Activated naive CD4-positive, alpha-beta T cell treated with anti-CD3 and anti-CD28 coated beads, Interleukin-2, amount 50 U/mL, for 72 hours (primary cell): Measurements from ENCODE around the gene P2RX2. TPM values are rescaled to one million over a fixed set of nuclear protein-coding genes. Genes with fewer than 3 reads are reported as not detected.
A peak's percentile ranks its signal among the peaks of the same experiment; 100 is the strongest.

ENCODE experiments used
- ATAC-seq, 2 donors: fragments of 150-1000 bp; cut with Tn5 transposase; 2 replicates each; pipeline ENCODE4 v1.10.0; 2021; ENCODE audit warnings: mild to moderate bottlenecking in 2 of 2, moderate library complexity in 2 of 2
- DNase-seq, 2 donors: peaks; one replicate each; pipeline ENCODE4 v3.0.0; 2021 to 2022; ENCODE audit warnings: low spot score in 2 of 2
- H3K27ac Mint-ChIP-seq, 2 donors: one replicate each; pipeline ENCODE4 v1.8.0; 2022; ENCODE audit warnings: mild to moderate bottlenecking in 2 of 2, mixed read lengths in 2 of 2
- H3K36me3 Mint-ChIP-seq, 2 donors: one replicate each; pipeline ENCODE4 v1.8.0; 2022; ENCODE audit warnings: mixed read lengths in 2 of 2
- H3K9me3 Mint-ChIP-seq, 2 donors: one replicate each; pipeline ENCODE4 v1.8.0; 2022; ENCODE audit warnings: mixed read lengths in 2 of 2
- total RNA-seq, 2 donors: library from RNA; stranded (reverse); gene quantifications; one replicate each; pipeline ENCODE4 v1.2.3, GENCODE V29; 2022

The P2RX2 gene
- total RNA-seq, 2 donors from 2014 or later: not detected

- peaks cover 32 to 36% of the 10 kb centered on the region in 2 donors for H3K36me3 Mint-ChIP-seq
- DNase-seq (no peak), ATAC-seq (no peak)
- H3K9me3 Mint-ChIP-seq: no peaks in the 10 kb centered on the region
- H3K27ac Mint-ChIP-seq: no peak overlapping the region
These were observed 39.7 kb downstream of the P2RX2 start for GRCh38 chr12:132658149-132658894.

GRCh38 chr12:132659146-132659545 lies 40.6 kb downstream of the P2RX2 start:
- H3K27ac Mint-ChIP-seq: no peak overlapping the region
- H3K36me3 Mint-ChIP-seq: peaks cover 26 to 36% of the 10 kb centered on the region in 2 donors
- DNase-seq: no peak
- no peaks in the 10 kb centered on the region for H3K9me3 Mint-ChIP-seq
- no peak for ATAC-seq

GRCh38 chr12:132660052-132660451 lies 41.5 kb downstream of the P2RX2 start:
- peaks cover 29 to 37% of the 10 kb centered on the region in 2 donors for H3K36me3 Mint-ChIP-seq
- no peaks in the 10 kb centered on the region for H3K9me3 Mint-ChIP-seq
- DNase-seq (no peak), ATAC-seq (no peak)
- H3K27ac Mint-ChIP-seq: peak overlapping the region in 1 of 2 donors; percentile 25

DNA sequence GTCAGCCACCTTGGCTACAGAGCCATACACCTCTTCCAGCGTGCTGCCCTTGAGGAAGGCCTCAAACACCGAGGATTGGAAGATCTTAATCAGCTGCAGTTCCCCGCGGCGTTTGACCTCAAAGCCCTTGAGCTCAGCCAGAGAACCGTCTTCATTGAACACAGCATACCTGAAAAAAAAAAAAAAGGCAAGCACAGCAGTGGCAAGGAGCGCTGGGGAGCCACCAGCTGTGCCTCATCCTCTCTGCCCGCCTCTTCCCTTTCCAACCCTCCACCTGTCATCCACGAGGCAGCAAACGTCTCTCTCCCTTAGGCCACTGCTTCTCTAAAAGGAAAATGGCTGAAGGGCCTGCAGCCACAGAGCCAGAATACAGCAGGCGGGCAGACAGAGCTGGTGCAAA lies 42.4 kb downstream of the P2RX2 start:
- H3K27ac Mint-ChIP-seq: no peak overlapping the region
- no peaks in the 10 kb centered on the region for H3K9me3 Mint-ChIP-seq
- ATAC-seq (no peak), DNase-seq (no peak)
- H3K36me3 Mint-ChIP-seq: peaks cover 39 to 46% of the 10 kb centered on the region in 2 donors

GRCh38 chr12:132661972-132662371 lies 43.4 kb downstream of the P2RX2 start:
- DNase-seq (no peak), ATAC-seq (no peak)
- Mint-ChIP-seq H3K9me3 (no peaks in the 10 kb centered on the region), H3K36me3 (peaks cover 41 to 46% of the 10 kb centered on the region in 2 donors), H3K27ac (no peak overlapping the region)

- Mint-ChIP-seq H3K27ac (no peak overlapping the region), H3K36me3 (peaks cover 36 to 40% of the 10 kb centered on the region in 2 donors), H3K9me3 (no peaks in the 10 kb centered on the region)
- ATAC-seq (no peak), DNase-seq (no peak)
These were observed 44.6 kb downstream of the P2RX2 start for GRCh38 chr12:132662901-132663755.

DNA sequence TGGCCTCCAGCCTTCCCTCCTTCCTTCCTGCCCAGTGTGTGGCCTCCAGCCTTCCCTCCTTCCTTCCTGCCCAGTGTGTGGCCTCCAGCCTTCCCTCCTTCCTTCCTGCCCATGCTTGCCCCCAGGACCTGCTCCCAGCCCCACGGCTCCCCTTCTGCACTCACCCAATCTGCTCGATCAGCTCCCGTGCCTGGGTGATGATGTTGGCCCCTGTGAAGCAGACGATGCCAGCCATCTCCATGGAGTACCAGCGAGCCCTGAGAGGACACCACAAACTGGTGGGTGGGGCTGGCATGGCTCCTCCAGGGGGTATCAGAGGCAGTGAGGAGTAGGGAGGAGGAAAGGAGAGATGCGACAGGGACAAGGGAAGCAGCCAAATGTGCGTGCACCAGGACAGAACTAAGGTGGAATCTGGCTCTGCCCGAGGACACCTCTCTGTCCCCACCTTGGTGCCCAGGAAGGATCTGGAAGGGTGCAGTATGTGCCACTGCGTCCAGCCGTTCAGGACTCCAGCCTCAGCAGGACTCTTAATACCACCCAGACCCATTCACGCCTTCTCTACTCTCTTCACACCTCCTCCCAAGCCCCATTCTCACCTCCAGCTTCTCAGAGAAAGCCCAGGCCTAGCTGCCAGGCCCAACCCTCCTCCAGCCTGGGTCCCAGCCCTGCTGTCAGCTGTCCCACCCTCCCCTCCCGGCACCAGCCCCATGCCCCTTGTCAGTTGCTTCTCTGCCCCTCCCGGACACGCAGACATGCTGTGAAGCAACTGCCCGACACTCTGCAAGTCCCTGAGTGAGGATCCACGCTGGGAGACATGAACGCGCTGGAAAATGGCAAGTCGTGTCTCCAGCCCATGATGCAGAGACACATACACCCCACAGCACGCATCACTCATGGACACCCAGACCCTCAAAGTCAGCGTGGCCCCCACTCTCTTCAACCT lies 45.9 kb downstream of the P2RX2 start:
- DNase-seq (no peak), ATAC-seq (no peak)
- H3K27ac Mint-ChIP-seq: no peak overlapping the region
- no peaks in the 10 kb centered on the region for H3K9me3 Mint-ChIP-seq
- peaks cover 41 to 42% of the 10 kb centered on the region in 2 donors for H3K36me3 Mint-ChIP-seq

GRCh38 chr12:132665149-132665491 lies 46.5 kb downstream of the P2RX2 start:
- ATAC-seq: no peak

DNA sequence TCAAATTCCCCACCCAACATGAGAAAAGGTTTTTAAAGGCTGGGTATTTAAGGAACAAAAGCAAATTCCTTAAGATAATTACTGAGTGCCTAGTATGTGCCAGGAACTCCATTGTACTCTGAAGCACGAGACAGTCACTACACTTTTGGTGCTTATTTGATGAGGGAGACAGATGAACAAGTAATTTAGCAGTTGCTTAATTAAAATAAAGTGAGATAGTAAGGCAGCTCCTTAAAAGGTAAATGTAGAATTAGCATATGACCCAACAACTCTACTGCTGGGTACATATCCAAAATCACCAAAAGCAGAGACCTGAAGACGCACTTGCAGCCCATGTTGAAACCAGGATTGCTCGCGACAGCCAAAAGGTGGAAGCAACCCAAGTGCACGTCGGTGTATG lies 47.2 kb downstream of the P2RX2 start:
- DNase-seq: no peak
- no peak for ATAC-seq
- Mint-ChIP-seq H3K9me3 (no peaks in the 10 kb centered on the region), H3K36me3 (peaks cover 41 to 47% of the 10 kb centered on the region in 2 donors), H3K27ac (no peak overlapping the region)

More at GRCh38 chr12:132665149-132665491, 46.5 kb downstream of the P2RX2 start:
- no peak for DNase-seq
- Mint-ChIP-seq H3K9me3 (no peaks in the 10 kb centered on the region), H3K36me3 (peaks cover 41 to 47% of the 10 kb centered on the region in 2 donors), H3K27ac (peak overlapping the region in 1 of 2 donors; percentile 26)

GRCh38 chr12:132668191-132669088 lies 49.9 kb downstream of the P2RX2 start:
- Mint-ChIP-seq H3K36me3 (peaks cover 32 to 45% of the 10 kb centered on the region in 2 donors), H3K9me3 (no peaks in the 10 kb centered on the region)
- no peak for ATAC-seq

DNA sequence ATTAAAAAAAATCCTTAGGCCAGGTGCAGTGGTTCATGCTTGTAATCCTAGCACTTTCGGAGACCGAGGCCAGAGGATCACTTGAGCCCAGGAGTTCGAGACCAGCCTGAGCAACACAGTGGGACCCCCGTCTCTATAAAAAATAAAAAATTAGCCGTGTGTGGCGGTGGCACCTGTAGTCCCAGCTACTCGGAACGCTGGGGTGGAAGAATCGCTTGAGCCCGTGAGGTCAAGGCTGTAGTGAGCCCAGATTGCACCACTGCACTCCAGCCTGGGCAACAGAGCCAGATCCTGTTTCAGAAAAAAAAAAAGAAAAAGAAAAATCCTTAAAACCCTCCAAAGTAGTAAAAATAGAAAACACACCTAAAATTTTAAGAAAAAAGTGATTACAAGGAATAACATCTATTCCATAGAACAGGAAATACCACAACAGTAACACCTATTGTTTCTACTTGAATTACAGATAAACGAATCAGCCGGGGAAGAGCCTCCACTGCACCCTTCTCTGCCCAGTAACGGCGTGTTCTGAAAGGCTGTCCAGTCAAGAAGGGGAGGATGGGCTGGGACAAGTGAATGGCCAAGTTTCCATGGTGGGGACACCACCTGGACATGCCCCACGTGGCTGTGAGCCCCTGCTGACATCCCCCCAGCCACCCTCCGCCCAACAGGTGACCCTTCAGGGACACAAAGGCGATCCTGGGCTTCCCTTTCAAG lies 50.7 kb downstream of the P2RX2 start:
- DNase-seq: no peak
- peaks cover 32 to 45% of the 10 kb centered on the region in 2 donors for H3K36me3 Mint-ChIP-seq
- no peak for ATAC-seq

More at GRCh38 chr12:132668191-132669088, 49.9 kb downstream of the P2RX2 start:
- no peak for DNase-seq
- H3K27ac Mint-ChIP-seq: no peak overlapping the region

More for the DNA sequence above, 50.7 kb downstream of the P2RX2 start:
- Mint-ChIP-seq H3K9me3 (no peaks in the 10 kb centered on the region), H3K27ac (no peak overlapping the region)

Other genes with a start within 250 kb of the P2RX2 start
- gene FBRSL1, start 128.6 kb upstream of the P2RX2 start, total RNA-seq: 10 to 100 TPM; 30.8 to 37.8 TPM
- not detected for gene LRCOL1, start 8.2 kb upstream of the P2RX2 start, total RNA-seq
- 100 to 1,000 TPM; 164 to 177 TPM for gene POLE, start 68.6 kb downstream of the P2RX2 start, total RNA-seq
- 10 to 100 TPM in 1 of 2 donors, 1 to 10 TPM in 1; 4.5 to 11.6 TPM for gene PXMP2, start 68.8 kb downstream of the P2RX2 start, total RNA-seq
- 10 to 100 TPM; 60.0 to 65.9 TPM for gene PGAM5, start 92.1 kb downstream of the P2RX2 start, total RNA-seq
- gene ANKLE2, start 143.1 kb downstream of the P2RX2 start, total RNA-seq: 100 to 1,000 TPM in 1 of 2 donors, 10 to 100 TPM in 1; 82.9 to 129 TPM
- gene GOLGA3, start 210.1 kb downstream of the P2RX2 start, total RNA-seq: 10 to 100 TPM; 44.0 to 52.7 TPM